NCI-H2227 (cell line): ENCODE measurements around the gene HELQ.
"Not testable (repeated sequence)": the region's sequence is repeated elsewhere in the genome, so short reads cannot be mapped to it uniquely, and the experiment has no call there.

Experiments used
- DNase-seq: peaks from one replicate; lab custom pipeline; 2025; ENCODE audit not compliant: unreplicated experiment; lab: John Stamatoyannopoulos, UW

Gene HELQ, protein sequence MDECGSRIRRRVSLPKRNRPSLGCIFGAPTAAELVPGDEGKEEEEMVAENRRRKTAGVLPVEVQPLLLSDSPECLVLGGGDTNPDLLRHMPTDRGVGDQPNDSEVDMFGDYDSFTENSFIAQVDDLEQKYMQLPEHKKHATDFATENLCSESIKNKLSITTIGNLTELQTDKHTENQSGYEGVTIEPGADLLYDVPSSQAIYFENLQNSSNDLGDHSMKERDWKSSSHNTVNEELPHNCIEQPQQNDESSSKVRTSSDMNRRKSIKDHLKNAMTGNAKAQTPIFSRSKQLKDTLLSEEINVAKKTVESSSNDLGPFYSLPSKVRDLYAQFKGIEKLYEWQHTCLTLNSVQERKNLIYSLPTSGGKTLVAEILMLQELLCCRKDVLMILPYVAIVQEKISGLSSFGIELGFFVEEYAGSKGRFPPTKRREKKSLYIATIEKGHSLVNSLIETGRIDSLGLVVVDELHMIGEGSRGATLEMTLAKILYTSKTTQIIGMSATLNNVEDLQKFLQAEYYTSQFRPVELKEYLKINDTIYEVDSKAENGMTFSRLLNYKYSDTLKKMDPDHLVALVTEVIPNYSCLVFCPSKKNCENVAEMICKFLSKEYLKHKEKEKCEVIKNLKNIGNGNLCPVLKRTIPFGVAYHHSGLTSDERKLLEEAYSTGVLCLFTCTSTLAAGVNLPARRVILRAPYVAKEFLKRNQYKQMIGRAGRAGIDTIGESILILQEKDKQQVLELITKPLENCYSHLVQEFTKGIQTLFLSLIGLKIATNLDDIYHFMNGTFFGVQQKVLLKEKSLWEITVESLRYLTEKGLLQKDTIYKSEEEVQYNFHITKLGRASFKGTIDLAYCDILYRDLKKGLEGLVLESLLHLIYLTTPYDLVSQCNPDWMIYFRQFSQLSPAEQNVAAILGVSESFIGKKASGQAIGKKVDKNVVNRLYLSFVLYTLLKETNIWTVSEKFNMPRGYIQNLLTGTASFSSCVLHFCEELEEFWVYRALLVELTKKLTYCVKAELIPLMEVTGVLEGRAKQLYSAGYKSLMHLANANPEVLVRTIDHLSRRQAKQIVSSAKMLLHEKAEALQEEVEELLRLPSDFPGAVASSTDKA

DNA sequence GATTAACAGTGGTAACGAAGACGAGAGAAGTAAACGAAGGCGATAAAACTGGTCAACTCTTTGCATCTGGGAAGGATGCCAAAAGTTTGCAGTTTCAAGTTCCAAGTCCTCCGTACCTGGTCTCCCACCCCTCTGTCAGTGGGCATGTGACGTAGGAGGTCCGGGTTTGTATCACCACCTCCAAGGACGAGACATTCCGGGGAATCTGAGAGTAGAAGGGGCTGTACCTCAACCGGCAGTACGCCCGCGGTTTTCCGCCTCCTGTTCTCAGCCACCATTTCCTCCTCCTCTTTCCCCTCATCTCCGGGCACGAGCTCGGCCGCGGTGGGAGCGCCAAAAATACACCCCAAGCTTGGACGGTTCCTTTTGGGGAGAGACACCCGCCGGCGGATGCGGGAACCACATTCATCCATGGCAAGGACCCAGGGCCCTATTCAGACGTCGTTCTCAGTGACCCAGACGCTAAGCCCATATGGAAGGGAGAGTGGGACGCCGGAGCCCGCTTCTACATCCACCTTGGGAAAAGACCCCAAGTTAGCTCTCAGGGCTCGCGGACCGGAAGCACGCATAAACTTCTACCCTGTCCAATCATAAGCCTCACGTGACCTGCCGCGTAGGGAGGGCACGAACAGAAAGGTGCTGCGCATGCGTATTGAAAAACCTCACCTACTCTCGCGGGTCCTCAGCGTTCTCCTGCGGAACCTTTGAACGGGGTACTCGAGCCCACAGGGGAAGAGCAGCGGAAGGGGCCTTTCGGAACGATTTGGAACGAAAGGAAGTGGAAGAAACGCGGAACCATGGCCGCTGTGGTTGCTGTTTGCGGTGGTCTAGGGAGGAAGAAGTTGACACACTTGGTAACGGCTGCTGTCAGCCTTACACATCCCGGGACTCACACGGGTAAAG lies at the start of gene HELQ, which contains the start of gene MRPS18C:
HELQ (minus strand) TSS at position 543 of the 903 bp plus-strand sequence; CDS start at position 413, 130 bp downstream.
MRPS18C (plus strand) TSS at position 778 of the 903 bp plus-strand sequence; CDS start at position 798, 20 bp downstream.
- DNase-seq, result peak; percentile 97

DNA sequence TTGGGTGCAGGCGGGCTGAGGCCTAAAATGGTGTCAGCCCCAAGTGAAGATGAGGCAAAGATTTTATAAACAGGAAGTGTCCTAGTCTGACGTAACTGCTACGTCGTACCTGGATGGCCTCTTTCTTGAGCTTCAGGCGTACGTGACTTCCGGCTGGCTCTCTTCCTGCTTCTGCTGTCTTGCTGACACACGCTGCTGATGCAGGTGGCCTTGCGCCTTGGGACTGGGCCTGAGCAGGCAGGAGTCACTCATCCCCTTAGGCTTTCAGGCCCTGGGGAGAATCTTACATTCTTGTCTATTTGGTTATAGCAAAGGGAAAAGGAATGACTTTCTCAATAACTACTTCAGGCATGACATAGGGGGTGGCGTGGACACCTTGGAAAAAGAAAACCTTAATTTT lies 49.4 kb upstream of the HELQ start:
- no peak for DNase-seq

DNA sequence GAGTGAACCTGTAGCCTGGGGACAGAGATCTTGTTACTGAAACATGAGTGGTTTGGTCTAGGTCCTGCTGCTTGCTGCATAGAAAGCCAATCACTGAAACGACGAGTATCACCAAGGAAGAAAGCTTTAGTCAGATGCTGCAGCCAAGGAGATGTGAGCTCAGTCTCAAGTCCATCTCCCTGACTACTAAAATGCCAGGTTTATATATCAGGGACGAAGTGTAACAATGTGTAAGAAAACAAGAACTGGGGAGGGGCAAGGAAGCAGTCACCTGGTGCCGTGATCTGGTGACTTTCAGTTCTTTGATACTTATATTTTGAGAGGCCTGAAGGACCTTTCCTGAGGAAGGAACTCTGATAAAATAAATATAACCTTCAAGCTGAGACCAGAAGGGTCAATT lies 48.9 kb upstream of the HELQ start:
- no peak for DNase-seq

DNA sequence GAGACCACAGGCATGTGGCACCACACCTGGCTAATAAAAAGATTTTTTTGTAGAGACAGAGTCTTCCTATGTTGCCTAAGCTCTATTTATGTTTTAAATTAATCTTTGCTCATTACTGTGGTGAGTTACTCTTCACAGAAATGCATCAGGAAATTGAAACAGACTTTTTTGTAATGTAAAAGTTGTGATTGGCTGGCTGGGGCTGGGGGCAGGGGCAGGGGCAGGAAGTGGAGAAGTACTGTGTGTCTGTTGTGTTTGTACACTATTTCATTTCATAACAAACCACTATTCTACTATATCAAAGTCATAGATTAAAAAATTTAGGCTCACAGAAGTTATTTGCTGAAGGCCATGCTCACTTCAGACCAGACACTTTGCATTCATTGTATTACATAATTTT lies 48.4 kb upstream of the HELQ start:
- no peak for DNase-seq

DNA sequence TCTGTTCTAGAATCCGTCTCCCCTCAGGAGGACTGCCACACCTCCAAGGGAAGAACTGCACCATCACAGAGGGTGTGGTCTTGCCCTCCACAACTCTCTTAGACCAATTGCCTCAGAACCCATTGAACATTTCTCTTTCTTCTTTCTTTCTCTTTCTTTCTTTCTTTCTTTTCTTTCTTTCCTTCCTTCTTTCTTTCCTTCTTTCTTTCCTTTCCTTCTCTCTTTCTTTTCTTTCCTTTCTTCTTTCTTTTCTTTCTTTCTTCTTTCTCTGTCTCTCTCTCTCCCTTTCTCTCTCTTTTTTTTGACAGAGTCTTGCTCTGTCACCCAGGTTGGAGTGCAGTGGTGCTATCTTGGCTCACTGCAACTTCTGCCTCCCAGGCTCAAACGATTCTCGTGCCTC lies 46.0 kb upstream of the HELQ start:
- DNase-seq, result not testable (repeated sequence)

DNA sequence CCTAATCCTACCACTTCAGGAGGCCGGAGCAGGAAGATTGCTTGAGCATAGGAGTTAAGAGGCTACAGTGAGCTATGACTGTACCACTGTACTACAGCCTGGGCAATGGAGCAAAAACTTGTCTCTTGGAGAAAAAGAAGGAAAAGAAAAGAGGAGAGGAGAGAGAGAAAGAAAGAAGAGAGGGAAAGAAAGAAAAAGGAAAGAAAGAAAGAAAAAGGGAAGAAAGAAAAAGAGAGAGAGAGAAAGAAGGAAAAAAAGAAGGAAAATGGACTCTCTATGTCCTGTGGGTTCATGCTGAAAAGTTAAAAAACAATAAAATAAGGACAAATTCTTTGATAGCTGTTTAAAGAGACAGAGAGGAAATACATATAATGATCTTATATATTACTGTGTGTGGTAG lies 42.6 kb upstream of the HELQ start:
- DNase-seq, result no peak

DNA sequence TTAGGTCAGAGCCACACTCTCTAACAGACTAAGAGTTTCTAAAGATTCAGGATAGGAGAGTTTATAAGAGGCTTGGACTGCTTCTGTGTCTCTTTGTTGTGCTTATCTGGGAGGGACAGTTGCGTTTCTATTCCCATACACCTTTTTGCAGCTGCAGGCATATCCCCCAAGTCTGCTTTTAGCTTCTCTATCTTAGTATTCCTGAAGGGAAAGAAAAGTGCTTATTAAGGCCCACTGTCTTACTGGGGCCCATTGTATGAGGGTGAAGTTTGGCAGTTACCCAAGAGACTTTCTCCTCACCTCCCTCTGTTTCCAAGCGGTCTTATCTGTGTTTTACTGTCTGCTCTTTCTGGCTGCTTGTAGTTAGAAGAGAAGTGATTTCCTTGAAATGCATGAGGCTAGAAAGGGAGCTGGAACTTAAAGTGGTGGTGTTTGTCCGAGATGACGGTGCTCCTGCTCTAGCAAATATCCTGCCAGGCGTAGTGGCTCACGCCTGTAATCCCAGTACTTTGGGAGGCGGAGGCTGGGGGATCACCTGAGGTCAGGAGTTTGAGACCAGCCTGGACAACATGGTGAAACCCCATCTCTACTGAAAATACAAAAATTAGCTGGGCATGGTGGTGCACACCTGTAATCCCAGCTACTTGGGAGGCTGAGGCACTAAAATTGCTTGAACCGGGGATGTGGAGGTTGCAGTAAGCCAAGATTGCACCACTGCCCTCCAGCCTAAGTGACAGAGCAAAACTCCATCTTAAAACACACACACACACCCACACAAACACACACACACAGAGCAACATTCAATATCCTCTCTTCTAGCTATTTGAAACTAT lies 40.7 kb upstream of the HELQ start:
- not testable (repeated sequence) for DNase-seq

DNA sequence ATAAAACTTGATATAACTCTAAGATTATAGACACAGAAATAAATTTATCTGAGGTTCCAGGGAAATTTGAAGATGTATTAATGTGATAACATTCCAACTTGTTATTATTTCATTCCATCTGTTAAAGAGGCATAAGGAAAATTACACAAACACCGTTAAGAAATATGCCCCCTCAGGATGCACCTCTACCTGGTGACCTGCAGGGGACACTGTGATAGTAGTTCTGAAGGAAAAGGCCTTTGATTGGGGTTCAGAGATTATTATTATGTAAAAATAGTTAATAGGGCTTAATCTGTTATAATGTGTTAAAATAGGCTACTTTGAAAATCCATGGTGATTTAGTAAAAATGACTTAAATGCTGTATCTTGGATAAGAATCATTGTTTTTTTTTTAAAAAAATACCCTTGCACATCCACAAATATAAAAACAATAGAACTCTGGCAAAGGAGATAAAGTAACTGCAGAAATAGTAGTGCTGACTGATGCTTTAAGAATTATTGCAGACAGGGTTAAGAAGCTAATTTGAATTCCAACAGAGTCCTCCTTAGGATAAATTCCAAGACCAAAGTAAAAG lies 35.3 kb upstream of the HELQ start:
- peak; percentile 19 for DNase-seq

DNA sequence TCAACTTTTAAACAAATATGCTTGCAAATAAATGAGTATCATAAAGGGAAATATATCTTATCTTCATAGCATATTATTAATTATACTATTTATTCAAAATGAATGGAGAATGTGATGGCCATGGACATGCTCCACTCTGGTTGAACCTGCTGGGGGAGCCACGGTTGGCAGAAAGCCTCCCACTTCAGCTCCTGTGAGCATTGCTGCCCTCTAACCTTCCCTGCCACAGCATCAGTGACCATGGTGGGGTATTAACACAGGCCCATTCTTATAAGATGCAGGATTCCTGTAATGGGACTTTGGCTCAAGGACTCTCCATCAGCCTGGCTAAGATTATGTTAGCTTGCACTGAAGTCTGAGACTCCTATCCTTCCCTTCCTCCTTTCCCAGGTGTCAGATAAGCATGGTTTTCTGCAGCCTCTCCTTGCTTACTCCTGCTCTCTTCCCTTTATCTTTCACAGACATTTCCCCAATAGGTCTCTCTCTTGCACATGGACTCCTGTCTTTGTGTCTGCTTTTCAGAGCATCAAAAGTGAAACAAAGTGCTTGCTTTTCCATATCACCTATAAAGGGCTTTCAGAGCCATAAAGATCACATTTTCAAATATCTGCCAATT lies 34.2 kb upstream of the HELQ start:
- DNase-seq, result no peak

DNA sequence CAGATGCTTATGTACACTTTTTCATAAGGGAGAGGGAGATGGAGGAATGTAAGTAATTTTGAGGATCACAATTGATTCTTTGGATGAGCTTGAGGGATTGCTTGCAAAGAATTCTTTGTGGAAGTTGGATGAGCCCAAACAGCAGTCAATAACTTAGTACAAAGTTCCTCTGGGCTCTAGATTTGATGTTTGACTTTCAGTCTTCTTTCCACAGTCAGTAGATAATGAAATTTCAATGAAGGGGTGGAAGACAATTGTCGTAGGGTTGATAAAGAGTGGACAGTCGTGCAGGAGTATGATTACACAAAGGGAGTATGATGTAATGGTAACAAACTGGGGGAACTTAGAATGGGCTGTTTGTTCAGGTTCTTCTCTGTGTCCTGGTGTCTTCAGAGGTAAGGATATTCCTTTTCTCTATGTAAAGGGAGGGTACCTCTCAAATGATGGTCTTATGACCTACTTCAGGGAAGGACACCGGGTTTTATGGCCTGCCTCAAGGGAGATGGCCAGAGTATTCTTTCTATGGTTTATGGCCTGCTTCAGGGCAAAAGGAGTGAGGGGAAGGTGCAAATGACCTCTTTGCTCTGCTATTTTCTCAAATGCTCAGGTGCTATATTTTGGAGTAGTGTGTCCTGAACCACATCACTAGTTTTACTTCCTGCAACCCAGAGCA lies 31.0 kb upstream of the HELQ start:
- no peak for DNase-seq

DNA sequence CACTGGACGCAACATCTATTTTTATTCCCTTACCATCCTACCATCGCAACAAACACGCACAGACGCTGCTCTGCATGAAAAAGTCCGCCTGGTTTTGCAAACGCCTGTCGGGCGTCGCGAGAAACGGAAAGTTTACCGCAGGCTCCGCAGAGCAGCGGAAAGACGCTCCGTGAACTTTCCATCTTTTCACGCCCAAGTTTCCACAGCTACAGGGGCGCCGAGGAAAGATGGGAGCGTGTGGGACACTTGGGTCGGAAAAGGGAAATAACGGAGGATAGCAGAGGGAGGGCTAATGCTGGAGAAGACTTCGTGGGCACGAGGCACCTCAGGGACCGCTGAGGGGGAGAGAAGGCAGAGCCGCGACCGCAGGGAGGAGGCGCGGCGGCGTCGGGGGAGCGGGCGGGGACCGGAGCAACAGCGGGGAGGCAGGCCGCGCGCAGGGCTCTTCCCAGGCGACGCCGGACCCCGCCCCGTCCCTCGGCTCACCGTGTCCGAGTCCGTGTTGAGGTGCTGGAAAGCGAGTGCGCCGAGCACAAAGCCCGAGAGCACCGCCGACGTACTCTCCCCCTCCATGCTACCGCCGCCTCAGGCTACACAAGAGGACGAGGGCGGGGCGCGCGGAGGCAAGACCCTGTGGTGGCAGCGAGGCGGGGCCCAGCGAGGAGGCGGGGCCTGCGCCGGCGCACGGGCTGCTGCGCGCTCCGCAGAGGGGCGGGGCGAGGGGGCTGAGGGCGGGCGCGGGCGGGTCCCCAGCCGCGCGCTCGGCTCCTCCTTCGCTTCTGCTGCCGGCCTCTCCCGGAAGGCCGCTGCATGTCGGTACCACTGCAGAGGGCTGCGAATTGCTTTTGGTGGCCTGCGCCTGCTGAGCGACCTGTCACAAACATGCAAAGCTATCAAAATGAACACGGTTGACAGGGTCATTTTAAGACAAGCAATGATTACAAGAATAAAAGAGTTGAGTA lies 29.2 kb upstream of the HELQ start, which contains the start of gene ABRAXAS1:
ABRAXAS1 (minus strand) TSS at position 601 of the 962 bp plus-strand sequence; CDS start at position 573, 28 bp downstream.
- DNase-seq, result peak; percentile 94

DNA sequence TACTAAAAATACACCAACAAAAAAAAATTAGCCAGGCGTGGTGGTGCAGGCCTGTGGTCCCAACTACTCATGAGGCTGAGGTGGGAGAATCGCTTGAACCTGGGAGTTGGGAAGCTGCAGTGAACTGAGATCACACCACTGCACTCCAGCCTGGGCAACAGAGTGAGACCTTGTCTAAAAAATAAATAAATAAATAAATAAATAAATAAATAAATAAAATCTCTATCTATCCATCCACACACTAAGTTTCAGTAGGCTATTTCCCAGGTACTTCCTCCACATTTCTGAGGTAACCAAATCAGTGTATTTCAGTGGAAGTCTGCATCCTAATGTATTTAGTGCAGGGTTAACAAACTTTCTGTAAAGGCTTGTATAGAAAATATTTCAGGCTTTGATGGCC lies 18.3 kb upstream of the HELQ start:
- no peak for DNase-seq

DNA sequence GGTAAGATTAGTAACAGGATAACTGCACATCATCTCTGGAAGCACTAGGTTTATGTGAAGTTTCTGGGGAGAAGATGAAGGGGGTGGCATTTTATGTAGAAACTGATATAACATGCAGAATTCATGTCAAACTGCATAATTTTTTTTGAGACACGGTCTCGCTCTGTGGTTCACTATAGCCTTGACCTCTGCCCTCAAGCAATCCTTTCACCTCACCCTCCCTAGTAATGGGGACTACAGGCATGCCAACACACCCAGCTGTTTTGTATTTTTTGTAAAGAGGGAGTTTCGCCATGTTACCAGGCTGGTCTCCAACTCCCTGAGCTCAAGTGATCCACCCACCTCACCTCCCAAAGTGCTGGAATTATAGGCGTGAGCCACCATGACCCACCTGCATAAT lies 17.8 kb upstream of the HELQ start:
- DNase-seq, result no peak

DNA sequence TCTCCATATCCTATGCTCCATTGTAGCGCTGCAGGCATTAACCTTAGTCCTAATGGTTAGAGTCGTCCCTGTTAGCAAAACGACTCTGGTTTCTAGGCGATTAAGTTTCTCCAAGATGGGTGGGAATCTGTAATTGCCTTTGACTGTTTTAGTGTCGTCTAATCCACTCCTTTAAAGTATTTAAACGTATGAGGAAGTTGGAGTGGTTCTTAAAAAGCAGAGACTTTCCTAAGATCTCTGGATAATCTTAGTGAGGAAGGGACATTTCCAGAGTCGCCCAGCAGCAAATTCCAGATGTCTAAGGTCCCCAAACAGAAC lies 520 bp upstream of the HELQ start:
- DNase-seq, result no peak

DNA sequence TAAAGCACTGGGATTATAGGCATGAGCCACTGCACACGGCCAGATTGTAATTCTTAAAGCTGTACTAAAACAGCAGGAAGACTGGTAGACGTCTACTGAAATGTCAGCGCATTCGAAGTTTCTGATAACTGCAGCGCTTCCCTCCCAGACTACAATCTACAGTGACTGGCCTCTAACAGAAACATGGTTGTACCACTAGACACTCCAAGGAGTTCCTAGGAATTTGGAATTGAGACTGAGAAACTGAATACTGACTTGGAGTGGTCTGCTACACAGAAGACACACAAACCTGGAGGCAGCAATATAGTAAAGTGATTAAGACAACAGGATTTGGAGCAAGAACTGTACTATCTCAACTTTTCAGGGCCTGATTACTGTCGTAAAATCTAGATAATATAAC lies 937 bp downstream of the HELQ start:
- DNase-seq, result no peak

DNA sequence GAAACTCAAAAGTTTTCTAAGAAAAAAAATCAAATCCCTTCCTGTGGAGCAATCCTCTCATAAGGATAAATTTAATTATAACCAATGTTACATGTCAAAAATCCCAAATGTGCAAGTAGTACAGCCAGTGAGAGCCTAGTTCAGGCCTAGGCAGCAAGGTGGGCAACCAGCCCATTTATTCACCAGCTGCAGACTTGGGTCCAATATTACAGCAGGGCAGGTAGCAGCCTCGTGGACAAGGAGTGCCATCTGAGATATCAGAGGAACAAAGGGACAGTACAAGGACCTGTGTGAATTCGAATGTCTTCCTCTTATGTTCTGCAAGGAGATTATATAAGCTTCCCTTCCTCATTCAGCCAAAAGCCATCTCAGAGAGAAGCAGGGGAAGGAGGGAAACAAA lies 6.6 kb downstream of the HELQ start:
- DNase-seq, result no peak

DNA sequence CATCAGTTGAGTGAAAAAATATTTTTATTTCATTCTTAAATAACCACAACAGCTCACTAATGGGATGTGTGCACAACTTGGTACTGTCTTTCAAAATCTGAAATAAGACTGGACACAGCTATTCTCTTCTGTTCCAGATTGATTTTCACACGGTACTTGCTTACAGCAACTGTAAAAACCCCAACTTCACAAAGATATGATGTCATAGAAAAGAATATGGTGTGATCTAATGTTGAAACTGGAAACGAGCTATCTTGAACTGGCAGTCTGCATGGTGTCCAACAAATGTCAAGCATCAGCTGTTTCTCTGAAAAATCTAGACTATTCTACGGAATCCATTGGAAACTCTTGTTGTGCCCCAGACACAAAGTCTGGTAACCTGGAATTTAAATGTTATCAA lies 14.7 kb downstream of the HELQ start:
- no peak for DNase-seq
